ENCODE data around the gene ZNF407.

Gene ZNF407

DNA sequence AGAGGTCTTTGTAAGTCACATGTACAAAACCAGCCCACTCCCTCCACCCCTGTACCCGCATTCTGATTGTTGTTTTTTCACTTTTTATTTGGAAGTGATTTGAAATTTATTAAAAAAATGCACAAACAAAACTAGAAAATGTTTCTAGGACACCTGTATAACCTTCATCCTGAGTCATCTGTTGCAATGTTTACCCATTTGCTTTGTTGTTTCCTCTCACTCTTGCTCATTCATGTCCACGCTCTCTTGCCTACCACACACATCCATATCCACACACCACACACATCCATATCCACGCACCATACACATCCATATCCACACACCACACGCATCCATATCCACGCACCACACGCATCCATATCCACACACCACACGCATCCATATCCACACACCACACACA is 18.8 kb downstream of the ZNF407 start:
- TF ChIP-seq, protein P1, sequence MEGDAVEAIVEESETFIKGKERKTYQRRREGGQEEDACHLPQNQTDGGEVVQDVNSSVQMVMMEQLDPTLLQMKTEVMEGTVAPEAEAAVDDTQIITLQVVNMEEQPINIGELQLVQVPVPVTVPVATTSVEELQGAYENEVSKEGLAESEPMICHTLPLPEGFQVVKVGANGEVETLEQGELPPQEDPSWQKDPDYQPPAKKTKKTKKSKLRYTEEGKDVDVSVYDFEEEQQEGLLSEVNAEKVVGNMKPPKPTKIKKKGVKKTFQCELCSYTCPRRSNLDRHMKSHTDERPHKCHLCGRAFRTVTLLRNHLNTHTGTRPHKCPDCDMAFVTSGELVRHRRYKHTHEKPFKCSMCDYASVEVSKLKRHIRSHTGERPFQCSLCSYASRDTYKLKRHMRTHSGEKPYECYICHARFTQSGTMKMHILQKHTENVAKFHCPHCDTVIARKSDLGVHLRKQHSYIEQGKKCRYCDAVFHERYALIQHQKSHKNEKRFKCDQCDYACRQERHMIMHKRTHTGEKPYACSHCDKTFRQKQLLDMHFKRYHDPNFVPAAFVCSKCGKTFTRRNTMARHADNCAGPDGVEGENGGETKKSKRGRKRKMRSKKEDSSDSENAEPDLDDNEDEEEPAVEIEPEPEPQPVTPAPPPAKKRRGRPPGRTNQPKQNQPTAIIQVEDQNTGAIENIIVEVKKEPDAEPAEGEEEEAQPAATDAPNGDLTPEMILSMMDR (IDR thresholded peaks at IDR 0.05; ENCODE audit: low read length) = no peak
- no peak for TF ChIP-seq EZH2phosphoT487 (IDR thresholded peaks at IDR 0.05; ENCODE audit: low read length)
- TF ChIP-seq EZH2 (optimal IDR thresholded peaks at IDR 0.05; ENCODE audit: low read depth, low read length) = no peak
- DNase-seq = no peak
- Histone ChIP-seq H3K27me3 (replicated peaks; ENCODE audit: insufficient read depth, low read length) (no peaks in the 10 kb centered on the region), H3F3A (ENCODE audit: insufficient read depth, low read length) (no peaks in the 10 kb centered on the region), H3K4me3 (ENCODE audit: low read length) (no peak overlapping the region), H4K20me1 (ENCODE audit: insufficient read depth, low read length) (no peaks in the 10 kb centered on the region), H3K4me1 (ENCODE audit: low read length) (0 out of 2 replicates have a peak, but pooled peaks cover 4% of the 10 kb centered on the region), H3K27ac (ENCODE audit: low read length) (no peak overlapping the region), H3K9ac (ENCODE audit: low read length) (no peak overlapping the region), H3K4me2 (ENCODE audit: low read depth, low read length) (no peak overlapping the region), H2AFZ (ENCODE audit: low read length) (no peak overlapping the region), H3K9me3 (replicated peaks; ENCODE audit: insufficient read depth, low read length) (no peaks in the 10 kb centered on the region), H3K36me3 (replicated peaks; ENCODE audit: insufficient read depth, low read length) (no peaks in the 10 kb centered on the region), H3K79me2 (ENCODE audit: low read length) (peaks cover 40% of the 10 kb centered on the region), H3K9me2 (replicated peaks; ENCODE audit: insufficient read depth, low read length) (no peaks in the 10 kb centered on the region)

GRCh38 chr18:74617486-74617885 is 19.8 kb downstream of the ZNF407 start:
- H2AFZ ChIP-seq (ENCODE audit: low read length) = no peak overlapping the region
- H3K9me3 ChIP-seq (replicated peaks; ENCODE audit: insufficient read depth, low read length) = no peaks in the 10 kb centered on the region
- peaks cover 43% of the 10 kb centered on the region for H3K79me2 ChIP-seq (ENCODE audit: low read length)
- H3K9ac ChIP-seq (ENCODE audit: low read length) = no peak overlapping the region
- no peaks in the 10 kb centered on the region for H3K27me3 ChIP-seq (replicated peaks; ENCODE audit: insufficient read depth, low read length)
- no peaks in the 10 kb centered on the region for H3F3A ChIP-seq (ENCODE audit: insufficient read depth, low read length)
- H3K4me1 ChIP-seq (ENCODE audit: low read length) = 0 out of 2 replicates have a peak, but pooled peaks cover 3% of the 10 kb centered on the region
- H3K27ac ChIP-seq (ENCODE audit: low read length) = no peak overlapping the region
- TF ChIP-seq EZH2phosphoT487 (IDR thresholded peaks at IDR 0.05; ENCODE audit: low read length) (no peak), EZH2 (optimal IDR thresholded peaks at IDR 0.05; ENCODE audit: low read depth, low read length) (no peak)
- TF ChIP-seq, protein P1 (IDR thresholded peaks at IDR 0.05; ENCODE audit: low read length) = no peak
- H3K4me2 ChIP-seq (ENCODE audit: low read depth, low read length) = no peak overlapping the region
- no peak overlapping the region for H3K4me3 ChIP-seq (ENCODE audit: low read length)
- H3K36me3 ChIP-seq (replicated peaks; ENCODE audit: insufficient read depth, low read length) = no peaks in the 10 kb centered on the region
- DNase-seq = no peak
- no peaks in the 10 kb centered on the region for H3K9me2 ChIP-seq (replicated peaks; ENCODE audit: insufficient read depth, low read length)
- H4K20me1 ChIP-seq (ENCODE audit: insufficient read depth, low read length) = no peaks in the 10 kb centered on the region

DNA sequence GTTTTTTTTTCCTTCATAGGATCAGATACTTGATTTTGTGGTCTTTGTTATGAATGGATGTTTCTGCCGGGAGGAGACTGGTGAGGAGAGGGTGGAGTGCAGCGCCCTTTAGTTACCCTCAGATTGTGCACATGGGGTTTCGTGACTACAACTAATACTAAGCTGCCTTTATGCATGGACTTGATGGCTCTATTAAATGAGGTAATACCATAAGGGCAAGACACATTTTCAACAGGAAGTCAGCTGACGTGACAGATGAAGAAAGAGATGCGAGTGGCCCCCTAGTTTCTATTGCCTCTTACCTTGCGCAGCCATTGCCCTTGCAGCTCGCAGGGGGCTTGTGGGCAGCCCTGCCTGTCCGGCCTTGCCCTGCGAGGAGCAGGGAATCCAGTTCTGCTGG is 24.4 kb downstream of the ZNF407 start:
- Histone ChIP-seq H3K4me2 (ENCODE audit: low read depth, low read length) (no peak overlapping the region), H2AFZ (ENCODE audit: low read length) (no peak overlapping the region), H3K36me3 (replicated peaks; ENCODE audit: insufficient read depth, low read length) (no peaks in the 10 kb centered on the region), H3K9me2 (replicated peaks; ENCODE audit: insufficient read depth, low read length) (no peaks in the 10 kb centered on the region), H3K27ac (ENCODE audit: low read length) (no peak overlapping the region), H3K9me3 (replicated peaks; ENCODE audit: insufficient read depth, low read length) (no peaks in the 10 kb centered on the region), H3F3A (ENCODE audit: insufficient read depth, low read length) (no peaks in the 10 kb centered on the region), H3K79me2 (ENCODE audit: low read length) (peaks cover 36% of the 10 kb centered on the region), H4K20me1 (ENCODE audit: insufficient read depth, low read length) (no peaks in the 10 kb centered on the region), H3K9ac (ENCODE audit: low read length) (no peak overlapping the region), H3K4me3 (ENCODE audit: low read length) (no peak overlapping the region), H3K27me3 (replicated peaks; ENCODE audit: insufficient read depth, low read length) (no peaks in the 10 kb centered on the region), H3K4me1 (ENCODE audit: low read length) (no peaks in the 10 kb centered on the region)
- no peak for TF ChIP-seq EZH2phosphoT487 (IDR thresholded peaks at IDR 0.05; ENCODE audit: low read length)
- DNase-seq = no peak

DNA sequence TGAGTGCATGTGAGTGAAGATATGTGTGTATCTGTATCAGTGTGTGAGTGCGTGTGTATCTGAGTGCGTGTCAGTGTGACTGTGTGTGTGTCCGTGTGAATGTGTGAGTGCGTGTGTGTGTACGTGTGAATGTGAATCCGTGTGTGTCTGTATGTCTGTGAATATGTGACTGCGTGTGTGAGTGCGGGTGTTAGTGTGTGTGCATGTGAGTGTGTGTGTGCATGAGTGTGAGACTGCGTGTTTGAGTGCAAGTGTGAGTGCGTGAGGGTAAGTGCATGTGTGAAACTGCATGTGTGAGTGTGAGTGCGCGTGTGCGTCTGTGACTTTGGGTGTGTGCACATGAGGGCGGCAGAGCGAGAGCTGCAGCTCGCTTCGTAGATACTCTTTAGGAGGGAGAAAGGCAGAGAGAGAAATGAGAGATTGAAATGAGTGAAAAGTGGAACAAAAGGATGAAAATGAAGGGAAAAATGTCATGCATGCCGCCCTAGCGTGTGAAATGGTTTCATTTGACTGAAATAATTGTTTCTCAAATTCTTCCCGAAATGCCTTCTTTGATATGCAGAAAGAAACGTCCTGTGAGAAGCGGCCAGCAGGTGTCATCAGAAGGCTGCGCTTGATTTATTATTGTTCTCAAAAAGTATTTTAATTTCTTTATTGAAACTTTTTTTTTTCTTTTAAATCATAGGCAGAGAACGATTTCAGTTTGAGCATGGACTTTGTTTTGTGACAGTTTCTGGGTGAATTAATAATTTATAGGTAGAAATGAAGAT is 25.6 kb downstream of the ZNF407 start:
- Histone ChIP-seq H3K4me1 (ENCODE audit: low read length) (no peaks in the 10 kb centered on the region), H4K20me1 (ENCODE audit: insufficient read depth, low read length) (no peaks in the 10 kb centered on the region), H3K27ac (ENCODE audit: low read length) (no peak overlapping the region), H3K36me3 (replicated peaks; ENCODE audit: insufficient read depth, low read length) (no peaks in the 10 kb centered on the region), H3F3A (ENCODE audit: insufficient read depth, low read length) (no peaks in the 10 kb centered on the region), H3K9me3 (replicated peaks; ENCODE audit: insufficient read depth, low read length) (no peaks in the 10 kb centered on the region), H3K4me3 (ENCODE audit: low read length) (no peak overlapping the region), H3K9ac (ENCODE audit: low read length) (no peak overlapping the region), H2AFZ (ENCODE audit: low read length) (no peak overlapping the region), H3K27me3 (replicated peaks; ENCODE audit: insufficient read depth, low read length) (no peaks in the 10 kb centered on the region), H3K4me2 (ENCODE audit: low read depth, low read length) (no peak overlapping the region), H3K79me2 (ENCODE audit: low read length) (peaks cover 35% of the 10 kb centered on the region), H3K9me2 (replicated peaks; ENCODE audit: insufficient read depth, low read length) (no peaks in the 10 kb centered on the region)
- no peak for DNase-seq
- TF ChIP-seq EZH2 (optimal IDR thresholded peaks at IDR 0.05; ENCODE audit: low read depth, low read length) (no peak), EZH2phosphoT487 (IDR thresholded peaks at IDR 0.05; ENCODE audit: low read length) (no peak)
- TF ChIP-seq, protein P1 (IDR thresholded peaks at IDR 0.05; ENCODE audit: low read length) = peak; percentile 17

Measured in MM.1S (cell line).